ENCODE measurements around the gene AIG1.

- TF ChIP-seq EZH2 (IDR thresholded peaks at IDR 0.05; ENCODE audit: borderline replicate concordance, insufficient read depth, low read length, poor library complexity, severe bottlenecking) = no peak
- TF ChIP-seq, protein P1, sequence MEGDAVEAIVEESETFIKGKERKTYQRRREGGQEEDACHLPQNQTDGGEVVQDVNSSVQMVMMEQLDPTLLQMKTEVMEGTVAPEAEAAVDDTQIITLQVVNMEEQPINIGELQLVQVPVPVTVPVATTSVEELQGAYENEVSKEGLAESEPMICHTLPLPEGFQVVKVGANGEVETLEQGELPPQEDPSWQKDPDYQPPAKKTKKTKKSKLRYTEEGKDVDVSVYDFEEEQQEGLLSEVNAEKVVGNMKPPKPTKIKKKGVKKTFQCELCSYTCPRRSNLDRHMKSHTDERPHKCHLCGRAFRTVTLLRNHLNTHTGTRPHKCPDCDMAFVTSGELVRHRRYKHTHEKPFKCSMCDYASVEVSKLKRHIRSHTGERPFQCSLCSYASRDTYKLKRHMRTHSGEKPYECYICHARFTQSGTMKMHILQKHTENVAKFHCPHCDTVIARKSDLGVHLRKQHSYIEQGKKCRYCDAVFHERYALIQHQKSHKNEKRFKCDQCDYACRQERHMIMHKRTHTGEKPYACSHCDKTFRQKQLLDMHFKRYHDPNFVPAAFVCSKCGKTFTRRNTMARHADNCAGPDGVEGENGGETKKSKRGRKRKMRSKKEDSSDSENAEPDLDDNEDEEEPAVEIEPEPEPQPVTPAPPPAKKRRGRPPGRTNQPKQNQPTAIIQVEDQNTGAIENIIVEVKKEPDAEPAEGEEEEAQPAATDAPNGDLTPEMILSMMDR (IDR thresholded peaks at IDR 0.05; ENCODE audit: poor library complexity, severe bottlenecking) = no peak
These were observed 115.7 kb downstream of the AIG1 start for GRCh38 chr6:143176090-143177021.
